Activated T-cell treated with anti-CD3 and anti-CD28 coated beads for 1 hour (primary cell): Measurements from ENCODE around the gene GLRA1.

Experiments
- DNase-seq: peaks from one replicate; pipeline ENCODE4 v3.0.0-alpha.2; 2020; ENCODE audit warnings: low read depth

GLRA1 gene

GRCh38 chr5:151924564-151925301, at the start of gene GLRA1:
Gene GLRA1 (minus strand): TSS chr5:151924851. CDS start chr5:151924549, 302 bp downstream.
- peak; percentile 32 for DNase-seq

GRCh38 chr5:151970885-151971284, 46.2 kb upstream of the GLRA1 start:
- DNase-seq: no peak

- no peak for DNase-seq
Observed at GRCh38 chr5:151967865-151968264, 43.2 kb upstream of the GLRA1 start.

- DNase-seq: no peak
Observed at GRCh38 chr5:151966046-151966445, 41.4 kb upstream of the GLRA1 start.

- DNase-seq: no peak
Observed at GRCh38 chr5:151964471-151964870, 39.8 kb upstream of the GLRA1 start.

GRCh38 chr5:151961557-151961956, 36.9 kb upstream of the GLRA1 start:
- DNase-seq: no peak

GRCh38 chr5:151958111-151958510, 33.5 kb upstream of the GLRA1 start:
- DNase-seq: no peak

GRCh38 chr5:151956725-151957124, 32.1 kb upstream of the GLRA1 start:
- DNase-seq: no peak

GRCh38 chr5:151954255-151954654, 29.6 kb upstream of the GLRA1 start:
- no peak for DNase-seq

- DNase-seq: no peak
Observed at GRCh38 chr5:151953833-151954232, 29.2 kb upstream of the GLRA1 start.

GRCh38 chr5:151952238-151952637, 27.6 kb upstream of the GLRA1 start:
- DNase-seq: no peak

- no peak for DNase-seq
Observed at GRCh38 chr5:151950706-151951105, 26.1 kb upstream of the GLRA1 start.

GRCh38 chr5:151949701-151950308, 25.2 kb upstream of the GLRA1 start:
- DNase-seq: no peak

GRCh38 chr5:151949113-151949512, 24.5 kb upstream of the GLRA1 start:
- DNase-seq: no peak

- no peak for DNase-seq
Observed at GRCh38 chr5:151947931-151948608, 23.4 kb upstream of the GLRA1 start.

GRCh38 chr5:151937851-151938250, 13.2 kb upstream of the GLRA1 start:
- DNase-seq: no peak

- no peak for DNase-seq
Observed at GRCh38 chr5:151935135-151935695, 10.6 kb upstream of the GLRA1 start.

GRCh38 chr5:151931260-151931659, 6.6 kb upstream of the GLRA1 start:
- no peak for DNase-seq

GRCh38 chr5:151926188-151926587, 1.5 kb upstream of the GLRA1 start:
- no peak for DNase-seq

GRCh38 chr5:151925340-151925739, 689 bp upstream of the GLRA1 start:
- no peak for DNase-seq

- DNase-seq: no peak
Observed at GRCh38 chr5:151923866-151924476, 680 bp downstream of the GLRA1 start.

- no peak for DNase-seq
Observed at GRCh38 chr5:151921916-151922315, 2.7 kb downstream of the GLRA1 start.
